BE2C (cell line): ENCODE data around the gene RNF220.

Experiments
- DNase-seq: peaks from one replicate; pipeline ENCODE4 v3.0.0-alpha.2; 2020
- H3K27me3 ChIP-seq: fragments of 250-450 bp; sonication (Bioruptor Pico); 2 replicates; pipeline ENCODE4 v1.5.1; 2020; ENCODE audit warnings: mild to moderate bottlenecking
- H3K36me3 ChIP-seq: fragments of 250-450 bp; sonication (Bioruptor Pico); 2 replicates; pipeline ENCODE4 v1.5.1; 2020; ENCODE audit warnings: mild to moderate bottlenecking
- H3K4me1 ChIP-seq: fragments of 250-450 bp; sonication (Bioruptor Pico); 2 replicates; pipeline ENCODE4 v1.5.1; 2020
- H3K4me3 ChIP-seq: 2 replicates; pipeline ENCODE4 v1.5.1; 2011; ENCODE audit warnings: low read depth, low read length
- H3K9me3 ChIP-seq: fragments of 250-450 bp; sonication (Bioruptor Pico); 2 replicates; pipeline ENCODE4 v1.5.1; 2020
- CTCF ChIP-seq: IDR thresholded peaks from 2 replicates; pipeline ENCODE4 v1.5.1; 2012; ENCODE audit warnings: mild to moderate bottlenecking, low read depth, low read length

RNF220 gene

GRCh38 chr1:44636688-44637598, 231.9 kb downstream of the RNF220 start:
- no peaks in the 10 kb centered on the region for H3K4me1 ChIP-seq
- no peak overlapping the region for H3K4me3 ChIP-seq
- TF ChIP-seq CTCF, result no peak
- H3K9me3 ChIP-seq, result no peaks in the 10 kb centered on the region
- H3K36me3 ChIP-seq, result peaks cover 17% of the 10 kb centered on the region
- no peak for DNase-seq
- H3K27me3 ChIP-seq, result no peaks in the 10 kb centered on the region

- Histone ChIP-seq H3K4me3 (no peak overlapping the region), H3K9me3 (no peaks in the 10 kb centered on the region), H3K27me3 (no peaks in the 10 kb centered on the region), H3K36me3 (peaks cover 17% of the 10 kb centered on the region), H3K4me1 (no peaks in the 10 kb centered on the region)
- no peak for TF ChIP-seq CTCF
- DNase-seq, result no peak
Observed at GRCh38 chr1:44637702-44638411, 232.8 kb downstream of the RNF220 start.

GRCh38 chr1:44640200-44640853, 235.3 kb downstream of the RNF220 start:
- H3K36me3 ChIP-seq, result peaks cover 18% of the 10 kb centered on the region
- TF ChIP-seq CTCF, result no peak
- H3K4me1 ChIP-seq, result no peaks in the 10 kb centered on the region
- H3K27me3 ChIP-seq, result no peaks in the 10 kb centered on the region
- H3K4me3 ChIP-seq, result no peak overlapping the region
- DNase-seq, result no peak
- H3K9me3 ChIP-seq, result no peaks in the 10 kb centered on the region

- Histone ChIP-seq H3K4me3 (no peak overlapping the region), H3K9me3 (no peaks in the 10 kb centered on the region), H3K4me1 (no peaks in the 10 kb centered on the region), H3K27me3 (no peaks in the 10 kb centered on the region), H3K36me3 (peaks cover 9% of the 10 kb centered on the region)
- TF ChIP-seq CTCF, result no peak
- no peak for DNase-seq
Observed at GRCh38 chr1:44641126-44642102, 236.4 kb downstream of the RNF220 start.

- no peak for TF ChIP-seq CTCF
Observed at GRCh38 chr1:44642255-44642654, 237.2 kb downstream of the RNF220 start.

More at GRCh38 chr1:44642255-44642654, 237.2 kb downstream of the RNF220 start:
- no peak for DNase-seq
- H3K36me3 ChIP-seq, result peaks cover 7% of the 10 kb centered on the region
- H3K4me1 ChIP-seq, result no peaks in the 10 kb centered on the region
- no peak overlapping the region for H3K4me3 ChIP-seq
- no peaks in the 10 kb centered on the region for H3K9me3 ChIP-seq
- H3K27me3 ChIP-seq, result no peaks in the 10 kb centered on the region
